C4-2B (cell line): ENCODE results near the gene ELMO1.

ENCODE experiments used
- CTCF ChIP-seq: fragments of 450-650 bp; conservative IDR thresholded peaks from 2 replicates; pipeline ENCODE4 v1.5.1; 2017; ENCODE audit warnings: mild to moderate bottlenecking
- ZFX ChIP-seq: fragments of 450-650 bp; IDR thresholded peaks from 2 replicates; pipeline ENCODE4 v1.6.1; 2017

- TF ChIP-seq CTCF, result no peak
- no peak for TF ChIP-seq ZFX
Measured at GRCh38 chr7:37410305-37411229, 38.1 kb downstream of the ELMO1 start.
